ENCODE measurements around the gene CLIC1.

DNA sequence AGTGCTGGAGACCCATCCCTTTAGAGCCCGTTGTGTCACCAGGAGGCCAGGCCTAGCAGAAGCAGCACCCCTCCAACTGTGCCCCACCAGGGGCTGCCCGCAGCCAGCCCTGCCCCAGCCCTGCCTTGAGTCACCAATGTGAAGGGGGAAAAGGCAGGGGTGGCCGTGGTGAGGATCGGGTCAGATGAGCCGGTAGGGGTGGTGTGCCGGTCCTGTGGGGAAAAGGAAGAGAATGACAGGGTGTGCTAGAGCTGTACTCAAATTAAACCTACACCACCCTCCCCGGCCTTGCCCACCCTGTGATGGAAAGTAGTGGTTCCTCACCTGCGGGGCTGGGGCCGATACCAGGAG, 29.2 kb upstream of the CLIC1 start:
- TF ChIP-seq, protein P1, sequence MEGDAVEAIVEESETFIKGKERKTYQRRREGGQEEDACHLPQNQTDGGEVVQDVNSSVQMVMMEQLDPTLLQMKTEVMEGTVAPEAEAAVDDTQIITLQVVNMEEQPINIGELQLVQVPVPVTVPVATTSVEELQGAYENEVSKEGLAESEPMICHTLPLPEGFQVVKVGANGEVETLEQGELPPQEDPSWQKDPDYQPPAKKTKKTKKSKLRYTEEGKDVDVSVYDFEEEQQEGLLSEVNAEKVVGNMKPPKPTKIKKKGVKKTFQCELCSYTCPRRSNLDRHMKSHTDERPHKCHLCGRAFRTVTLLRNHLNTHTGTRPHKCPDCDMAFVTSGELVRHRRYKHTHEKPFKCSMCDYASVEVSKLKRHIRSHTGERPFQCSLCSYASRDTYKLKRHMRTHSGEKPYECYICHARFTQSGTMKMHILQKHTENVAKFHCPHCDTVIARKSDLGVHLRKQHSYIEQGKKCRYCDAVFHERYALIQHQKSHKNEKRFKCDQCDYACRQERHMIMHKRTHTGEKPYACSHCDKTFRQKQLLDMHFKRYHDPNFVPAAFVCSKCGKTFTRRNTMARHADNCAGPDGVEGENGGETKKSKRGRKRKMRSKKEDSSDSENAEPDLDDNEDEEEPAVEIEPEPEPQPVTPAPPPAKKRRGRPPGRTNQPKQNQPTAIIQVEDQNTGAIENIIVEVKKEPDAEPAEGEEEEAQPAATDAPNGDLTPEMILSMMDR (conservative IDR thresholded peaks at IDR 0.05; ENCODE audit: low read depth in 2 of 2), result no peak
- TF ChIP-seq POLR2AphosphoS5 (IDR thresholded peaks at IDR 0.05; ENCODE audit: low read depth), result no peak
- no peak for TF ChIP-seq EZH2 (IDR thresholded peaks at IDR 0.05; ENCODE audit: low read depth, unreplicated experiment)
- TF ChIP-seq, protein P2, sequence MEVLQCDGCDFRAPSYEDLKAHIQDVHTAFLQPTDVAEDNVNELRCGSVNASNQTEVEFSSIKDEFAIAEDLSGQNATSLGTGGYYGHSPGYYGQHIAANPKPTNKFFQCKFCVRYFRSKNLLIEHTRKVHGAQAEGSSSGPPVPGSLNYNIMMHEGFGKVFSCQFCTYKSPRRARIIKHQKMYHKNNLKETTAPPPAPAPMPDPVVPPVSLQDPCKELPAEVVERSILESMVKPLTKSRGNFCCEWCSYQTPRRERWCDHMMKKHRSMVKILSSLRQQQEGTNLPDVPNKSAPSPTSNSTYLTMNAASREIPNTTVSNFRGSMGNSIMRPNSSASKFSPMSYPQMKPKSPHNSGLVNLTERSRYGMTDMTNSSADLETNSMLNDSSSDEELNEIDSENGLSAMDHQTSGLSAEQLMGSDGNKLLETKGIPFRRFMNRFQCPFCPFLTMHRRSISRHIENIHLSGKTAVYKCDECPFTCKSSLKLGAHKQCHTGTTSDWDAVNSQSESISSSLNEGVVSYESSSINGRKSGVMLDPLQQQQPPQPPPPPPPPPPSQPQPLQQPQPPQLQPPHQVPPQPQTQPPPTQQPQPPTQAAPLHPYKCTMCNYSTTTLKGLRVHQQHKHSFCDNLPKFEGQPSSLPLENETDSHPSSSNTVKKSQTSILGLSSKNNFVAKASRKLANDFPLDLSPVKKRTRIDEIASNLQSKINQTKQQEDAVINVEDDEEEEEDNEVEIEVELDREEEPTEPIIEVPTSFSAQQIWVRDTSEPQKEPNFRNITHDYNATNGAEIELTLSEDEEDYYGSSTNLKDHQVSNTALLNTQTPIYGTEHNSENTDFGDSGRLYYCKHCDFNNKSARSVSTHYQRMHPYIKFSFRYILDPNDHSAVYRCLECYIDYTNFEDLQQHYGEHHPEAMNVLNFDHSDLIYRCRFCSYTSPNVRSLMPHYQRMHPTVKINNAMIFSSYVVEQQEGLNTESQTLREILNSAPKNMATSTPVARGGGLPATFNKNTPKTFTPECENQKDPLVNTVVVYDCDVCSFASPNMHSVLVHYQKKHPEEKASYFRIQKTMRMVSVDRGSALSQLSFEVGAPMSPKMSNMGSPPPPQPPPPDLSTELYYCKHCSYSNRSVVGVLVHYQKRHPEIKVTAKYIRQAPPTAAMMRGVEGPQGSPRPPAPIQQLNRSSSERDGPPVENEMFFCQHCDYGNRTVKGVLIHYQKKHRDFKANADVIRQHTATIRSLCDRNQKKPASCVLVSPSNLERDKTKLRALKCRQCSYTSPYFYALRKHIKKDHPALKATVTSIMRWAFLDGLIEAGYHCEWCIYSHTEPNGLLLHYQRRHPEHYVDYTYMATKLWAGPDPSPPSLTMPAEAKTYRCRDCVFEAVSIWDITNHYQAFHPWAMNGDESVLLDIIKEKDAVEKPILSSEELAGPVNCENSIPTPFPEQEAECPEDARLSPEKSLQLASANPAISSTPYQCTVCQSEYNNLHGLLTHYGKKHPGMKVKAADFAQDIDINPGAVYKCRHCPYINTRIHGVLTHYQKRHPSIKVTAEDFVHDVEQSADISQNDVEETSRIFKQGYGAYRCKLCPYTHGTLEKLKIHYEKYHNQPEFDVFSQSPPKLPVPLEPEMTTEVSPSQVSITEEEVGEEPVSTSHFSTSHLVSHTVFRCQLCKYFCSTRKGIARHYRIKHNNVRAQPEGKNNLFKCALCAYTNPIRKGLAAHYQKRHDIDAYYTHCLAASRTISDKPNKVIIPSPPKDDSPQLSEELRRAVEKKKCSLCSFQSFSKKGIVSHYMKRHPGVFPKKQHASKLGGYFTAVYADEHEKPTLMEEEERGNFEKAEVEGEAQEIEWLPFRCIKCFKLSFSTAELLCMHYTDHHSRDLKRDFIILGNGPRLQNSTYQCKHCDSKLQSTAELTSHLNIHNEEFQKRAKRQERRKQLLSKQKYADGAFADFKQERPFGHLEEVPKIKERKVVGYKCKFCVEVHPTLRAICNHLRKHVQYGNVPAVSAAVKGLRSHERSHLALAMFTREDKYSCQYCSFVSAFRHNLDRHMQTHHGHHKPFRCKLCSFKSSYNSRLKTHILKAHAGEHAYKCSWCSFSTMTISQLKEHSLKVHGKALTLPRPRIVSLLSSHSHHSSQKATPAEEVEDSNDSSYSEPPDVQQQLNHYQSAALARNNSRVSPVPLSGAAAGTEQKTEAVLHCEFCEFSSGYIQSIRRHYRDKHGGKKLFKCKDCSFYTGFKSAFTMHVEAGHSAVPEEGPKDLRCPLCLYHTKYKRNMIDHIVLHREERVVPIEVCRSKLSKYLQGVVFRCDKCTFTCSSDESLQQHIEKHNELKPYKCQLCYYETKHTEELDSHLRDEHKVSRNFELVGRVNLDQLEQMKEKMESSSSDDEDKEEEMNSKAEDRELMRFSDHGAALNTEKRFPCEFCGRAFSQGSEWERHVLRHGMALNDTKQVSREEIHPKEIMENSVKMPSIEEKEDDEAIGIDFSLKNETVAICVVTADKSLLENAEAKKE (CRISPR knock-in tag; IDR thresholded peaks at IDR 0.05), result no peak
- no peak for TF ChIP-seq EZH2phosphoT487 (IDR thresholded peaks at IDR 0.05; ENCODE audit: unreplicated experiment)
- no peak for TF ChIP-seq JUNB (IDR thresholded peaks at IDR 0.05; ENCODE audit: unreplicated experiment)
- TF ChIP-seq, protein P3, sequence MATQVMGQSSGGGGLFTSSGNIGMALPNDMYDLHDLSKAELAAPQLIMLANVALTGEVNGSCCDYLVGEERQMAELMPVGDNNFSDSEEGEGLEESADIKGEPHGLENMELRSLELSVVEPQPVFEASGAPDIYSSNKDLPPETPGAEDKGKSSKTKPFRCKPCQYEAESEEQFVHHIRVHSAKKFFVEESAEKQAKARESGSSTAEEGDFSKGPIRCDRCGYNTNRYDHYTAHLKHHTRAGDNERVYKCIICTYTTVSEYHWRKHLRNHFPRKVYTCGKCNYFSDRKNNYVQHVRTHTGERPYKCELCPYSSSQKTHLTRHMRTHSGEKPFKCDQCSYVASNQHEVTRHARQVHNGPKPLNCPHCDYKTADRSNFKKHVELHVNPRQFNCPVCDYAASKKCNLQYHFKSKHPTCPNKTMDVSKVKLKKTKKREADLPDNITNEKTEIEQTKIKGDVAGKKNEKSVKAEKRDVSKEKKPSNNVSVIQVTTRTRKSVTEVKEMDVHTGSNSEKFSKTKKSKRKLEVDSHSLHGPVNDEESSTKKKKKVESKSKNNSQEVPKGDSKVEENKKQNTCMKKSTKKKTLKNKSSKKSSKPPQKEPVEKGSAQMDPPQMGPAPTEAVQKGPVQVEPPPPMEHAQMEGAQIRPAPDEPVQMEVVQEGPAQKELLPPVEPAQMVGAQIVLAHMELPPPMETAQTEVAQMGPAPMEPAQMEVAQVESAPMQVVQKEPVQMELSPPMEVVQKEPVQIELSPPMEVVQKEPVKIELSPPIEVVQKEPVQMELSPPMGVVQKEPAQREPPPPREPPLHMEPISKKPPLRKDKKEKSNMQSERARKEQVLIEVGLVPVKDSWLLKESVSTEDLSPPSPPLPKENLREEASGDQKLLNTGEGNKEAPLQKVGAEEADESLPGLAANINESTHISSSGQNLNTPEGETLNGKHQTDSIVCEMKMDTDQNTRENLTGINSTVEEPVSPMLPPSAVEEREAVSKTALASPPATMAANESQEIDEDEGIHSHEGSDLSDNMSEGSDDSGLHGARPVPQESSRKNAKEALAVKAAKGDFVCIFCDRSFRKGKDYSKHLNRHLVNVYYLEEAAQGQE (IDR thresholded peaks at IDR 0.05; ENCODE audit: unreplicated experiment), result no peak
- TF ChIP-seq CREB1 (CRISPR knock-in tag; IDR thresholded peaks at IDR 0.05; ENCODE audit: low read depth), result no peak
- no peak for TF ChIP-seq STAT1 (IDR thresholded peaks at IDR 0.05; ENCODE audit: unreplicated experiment)
- no peak for TF ChIP-seq ZNF114 (CRISPR knock-in tag; IDR thresholded peaks at IDR 0.05)
- TF ChIP-seq ZNF331 (CRISPR knock-in tag; IDR thresholded peaks at IDR 0.05; ENCODE audit: low read depth), result no peak
- TF ChIP-seq, protein P4, sequence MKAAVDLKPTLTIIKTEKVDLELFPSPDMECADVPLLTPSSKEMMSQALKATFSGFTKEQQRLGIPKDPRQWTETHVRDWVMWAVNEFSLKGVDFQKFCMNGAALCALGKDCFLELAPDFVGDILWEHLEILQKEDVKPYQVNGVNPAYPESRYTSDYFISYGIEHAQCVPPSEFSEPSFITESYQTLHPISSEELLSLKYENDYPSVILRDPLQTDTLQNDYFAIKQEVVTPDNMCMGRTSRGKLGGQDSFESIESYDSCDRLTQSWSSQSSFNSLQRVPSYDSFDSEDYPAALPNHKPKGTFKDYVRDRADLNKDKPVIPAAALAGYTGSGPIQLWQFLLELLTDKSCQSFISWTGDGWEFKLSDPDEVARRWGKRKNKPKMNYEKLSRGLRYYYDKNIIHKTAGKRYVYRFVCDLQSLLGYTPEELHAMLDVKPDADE (IDR thresholded peaks at IDR 0.05), result no peak
